H1 (cell line): Measurements from ENCODE around the gene ARMC9. TPM values are rescaled to one million over a fixed set of nuclear protein-coding genes. Genes with fewer than 3 reads are reported as not detected.

Experiments used
- CTCF ChIA-PET: fragments of 300-600 bp; sonication (Branson Sonifier 250); formaldehyde crosslinking; loops from one replicate; lab custom pipeline; 2021; ENCODE audit not compliant: partially characterized antibody; lab: Charles Lee
- POLR2A ChIA-PET: fragments of 300-600 bp; sonication (Branson Sonifier 250); formaldehyde crosslinking; loops from one replicate; lab custom pipeline; 2021; ENCODE audit warnings: inconsistent platforms; ENCODE audit not compliant: partially characterized antibody; lab: Charles Lee
- DNase-seq, 2 experiments: peaks; one replicate each; pipeline versions ENCODE4 v3.0.0 to v3.0.0-alpha.2; 2010 to 2022; ENCODE audit warnings: low spot score in 2 of 2, low read depth in 1 of 2, mixed read lengths in 1 of 2
- FAIRE-seq: peaks from 2 replicates; lab custom pipeline; 2011; peaks lifted over from hg19 to GRCh38; lab: Jason Lieb, UNC
- H2AFZ ChIP-seq: 2 replicates; pipeline ENCODE4 v1.8.1; 2012; ENCODE audit warnings: low read length, inconsistent platforms
- H2AK5ac ChIP-seq: 2 replicates; pipeline ENCODE4 v1.6.1; 2013; ENCODE audit warnings: low read depth, low read length
- H2BK120ac ChIP-seq: replicated peaks from 2 replicates; pipeline ENCODE3; 2013; ENCODE audit warnings: low read depth, low read length, inconsistent platforms
- H2BK12ac ChIP-seq: 2 replicates; pipeline ENCODE4 v1.6.1; 2013; ENCODE audit warnings: low read depth, low read length
- H2BK15ac ChIP-seq: 2 replicates; pipeline ENCODE4 v1.6.1; 2013; ENCODE audit warnings: low read length
- H2BK20ac ChIP-seq: 2 replicates; pipeline ENCODE4 v1.6.1; 2013; ENCODE audit warnings: low read length
- H2BK5ac ChIP-seq: 2 replicates; pipeline ENCODE4 v1.6.1; 2013; ENCODE audit warnings: low read depth, low read length
- H3K14ac ChIP-seq: 2 replicates; pipeline ENCODE4 v1.6.1; 2013; ENCODE audit warnings: inconsistent platforms; ENCODE audit not compliant: insufficient read length
- H3K18ac ChIP-seq: 2 replicates; pipeline ENCODE4 v1.6.1; 2013; ENCODE audit warnings: low read length; ENCODE audit errors: extremely low read depth
- H3K23ac ChIP-seq: 2 replicates; pipeline ENCODE4 v1.6.1; 2013; ENCODE audit warnings: inconsistent platforms; ENCODE audit not compliant: insufficient read length
- H3K23me2 ChIP-seq: 2 replicates; pipeline ENCODE4 v1.6.1; 2013; ENCODE audit warnings: low read depth, low read length
- H3K27ac ChIP-seq: 2 replicates; pipeline ENCODE4 v1.6.1; 2011; ENCODE audit warnings: low read depth, low read length, inconsistent platforms
- H3K27me3 ChIP-seq, 4 experiments: replicated peaks in 1 of 4; 1 replicate in 1 of 4; 2 replicates in 3 of 4; pipeline versions ENCODE4 v1.6.1 to v1.8.1; 2011 to 2013; ENCODE audit warnings: low read length in 3 of 4, mild to moderate bottlenecking in 3 of 4, inconsistent platforms in 2 of 4, mixed read lengths in 2 of 4, moderate library complexity in 1 of 4; ENCODE audit not compliant: control insufficient read depth in 3 of 4, insufficient read depth in 3 of 4; ENCODE audit errors: extremely low read depth in 1 of 4
- H3K36me3 ChIP-seq, 4 experiments: 2 replicates each; pipeline versions ENCODE4 v1.6.1 to v1.8.1; 2011 to 2013; ENCODE audit warnings: mild to moderate bottlenecking in 4 of 4, low read length in 3 of 4, moderate library complexity in 2 of 4, control low read depth in 1 of 4, inconsistent platforms in 1 of 4; ENCODE audit not compliant: insufficient read depth in 4 of 4, control insufficient read depth in 2 of 4
- H3K4ac ChIP-seq: replicated peaks from 2 replicates; pipeline ENCODE3; 2013; ENCODE audit warnings: low read length, low read depth, mixed read lengths, inconsistent platforms; ENCODE audit not compliant: insufficient read length
- H3K4me1 ChIP-seq, 4 experiments: replicated peaks in 1 of 4; 1 replicate in 1 of 4; 2 replicates in 3 of 4; pipeline versions ENCODE4 v1.6.1 to v1.8.1; 2011 to 2013; ENCODE audit warnings: low read length in 3 of 4, inconsistent platforms in 2 of 4, mixed read lengths in 1 of 4; ENCODE audit not compliant: insufficient read depth in 4 of 4, control insufficient read depth in 3 of 4
- H3K4me2 ChIP-seq, 2 experiments: 2 replicates each; pipeline versions ENCODE4 v1.6.1 to v1.8.1; 2011 to 2013; ENCODE audit warnings: low read depth in 2 of 2, low read length in 2 of 2, control low read depth in 1 of 2, inconsistent platforms in 1 of 2, mild to moderate bottlenecking in 1 of 2; ENCODE audit not compliant: insufficient read depth in 1 of 2
- H3K4me3 ChIP-seq, 4 experiments: fragments of 200-600, 300-600 bp in 1 of 4; sonication (generic), shearing (Covaris generic), sonication (Bioruptor Twin) in 1 of 4; 2 replicates each; pipeline versions ENCODE4 v1.5.1 to v1.8.1; 2011 to 2016; ENCODE audit warnings: low read length in 4 of 4, low read depth in 3 of 4, control low read depth in 2 of 4, inconsistent platforms in 2 of 4, mild to moderate bottlenecking in 2 of 4, mixed read lengths in 1 of 4, moderate library complexity in 1 of 4; ENCODE audit not compliant: insufficient read depth in 2 of 4; ENCODE audit errors: extremely low read depth in 1 of 4
- H3K56ac ChIP-seq: replicated peaks from 2 replicates; pipeline ENCODE3; 2013; ENCODE audit warnings: low read depth, mild to moderate bottlenecking, mixed read lengths, low read length, inconsistent platforms; ENCODE audit not compliant: insufficient read length
- H3K79me1 ChIP-seq: 2 replicates; pipeline ENCODE4 v1.6.1; 2013; ENCODE audit warnings: low read depth, low read length, control low read depth
- H3K79me2 ChIP-seq, 2 experiments: 2 replicates each; pipeline versions ENCODE4 v1.6.1 to v1.8.1; 2012 to 2013; ENCODE audit warnings: low read length in 2 of 2, mild to moderate bottlenecking in 2 of 2, inconsistent platforms in 1 of 2; ENCODE audit not compliant: insufficient read depth in 2 of 2, control insufficient read depth in 1 of 2
- H3K9ac ChIP-seq, 4 experiments: replicated peaks in 1 of 4; 1 replicate in 1 of 4; 2 replicates in 3 of 4; pipeline versions ENCODE4 v1.6.1 to v1.8.1; 2011 to 2013; ENCODE audit warnings: low read depth in 3 of 4, low read length in 3 of 4, control low read depth in 2 of 4, mild to moderate bottlenecking in 2 of 4, moderate library complexity in 2 of 4, inconsistent platforms in 1 of 4; ENCODE audit errors: extremely low read depth in 1 of 4
- H3K9me3 ChIP-seq, 2 experiments: 2 replicates each; pipeline versions ENCODE4 v1.6.1 to v1.8.1; 2012 to 2013; ENCODE audit warnings: mild to moderate bottlenecking in 2 of 2, moderate library complexity in 2 of 2, control low read depth in 1 of 2, inconsistent platforms in 1 of 2, low read depth in 1 of 2, low read length in 1 of 2, mixed read lengths in 1 of 2; ENCODE audit not compliant: insufficient read depth in 2 of 2
- H4K20me1 ChIP-seq, 2 experiments: replicated peaks in 1 of 2; 2 replicates each; pipeline versions ENCODE3 to v1.8.1; 2011 to 2013; ENCODE audit warnings: inconsistent platforms in 2 of 2, low read length in 2 of 2, mild to moderate bottlenecking in 1 of 2; ENCODE audit not compliant: insufficient read depth in 2 of 2, control insufficient read depth in 1 of 2
- H4K5ac ChIP-seq: 2 replicates; pipeline ENCODE4 v1.6.1; 2013; ENCODE audit warnings: low read length, low read depth, mixed read lengths, inconsistent platforms; ENCODE audit not compliant: insufficient read length
- H4K8ac ChIP-seq: 2 replicates; pipeline ENCODE4 v1.8.0; 2013; ENCODE audit warnings: mild to moderate bottlenecking, moderate library complexity, low read length, inconsistent platforms; ENCODE audit not compliant: insufficient read depth; ENCODE audit errors: extremely low read depth
- H4K91ac ChIP-seq: replicated peaks from 2 replicates; pipeline ENCODE3; 2013; ENCODE audit warnings: low read length, mixed read lengths, inconsistent platforms; ENCODE audit not compliant: insufficient read length
- CHD1 ChIP-seq: IDR thresholded peaks from 2 replicates; pipeline ENCODE4 v1.6.1; 2012; ENCODE audit warnings: low read depth, low read length, improper control_type of control experiment
- CHD2 ChIP-seq: IDR thresholded peaks from 2 replicates; pipeline ENCODE4 v1.6.1; 2012; ENCODE audit warnings: low read length, improper control_type of control experiment
- SIRT6 ChIP-seq: IDR thresholded peaks from one replicate; pipeline ENCODE4 v1.7.1; 2012; ENCODE audit warnings: low read length, inconsistent platforms
- WGBS, 2 experiments: shearing (Covaris generic) in 1 of 2; methylation state at CpG; one replicate each; pipeline versions ENCODE4 v1.1.6 to v1.1.7; 2013 to 2015; ENCODE audit warnings: low lambda C conversion rate in 2 of 2, mixed read lengths in 2 of 2, inconsistent platforms in 1 of 2, low coverage in 1 of 2, missing lambda C conversion rate in 1 of 2; ENCODE audit not compliant: insufficient replicate concordance in 2 of 2, insufficient coverage in 1 of 2, insufficient read length in 1 of 2; ENCODE audit errors: extremely low coverage in 1 of 2, missing lambda C conversion rate in 1 of 2; 5-methylcytosine and 5-hydroxymethylcytosine counted together
- polyA plus RNA-seq, 7 experiments: library from polyadenylated mRNA; depleted of rRNA in 3 of 7; stranded (reverse) in 5 of 7; unstranded in 2 of 7; fragments of >200 nt in 5 of 7; fragments of 200-250 nt in 2 of 7; gene quantifications; 1 replicate in 5 of 7; 2 replicates in 1 of 7; 4 replicates in 1 of 7; pipeline versions ENCODE4 v1.2.1 to v1.2.3, GENCODE V29; 2011 to 2013; ENCODE audit warnings: missing spikeins in 2 of 7, mixed read lengths in 2 of 7
- total RNA-seq: library from RNA; stranded (reverse); fragmentation: NEBNext Ultra II Directional; extraction: Animal tissue kit (Norgen Biotek cat#: 25700); gene quantifications from 2 replicates; pipeline ENCODE4 v1.2.1, GENCODE V29; 2021

The ARMC9 gene
- total and polyA plus RNA-seq, 2 of the 8 experiments (the other 6 are each of a cell fraction or from before 2014, with no cell fraction given): 23.2 to 36.1 TPM

DNA sequence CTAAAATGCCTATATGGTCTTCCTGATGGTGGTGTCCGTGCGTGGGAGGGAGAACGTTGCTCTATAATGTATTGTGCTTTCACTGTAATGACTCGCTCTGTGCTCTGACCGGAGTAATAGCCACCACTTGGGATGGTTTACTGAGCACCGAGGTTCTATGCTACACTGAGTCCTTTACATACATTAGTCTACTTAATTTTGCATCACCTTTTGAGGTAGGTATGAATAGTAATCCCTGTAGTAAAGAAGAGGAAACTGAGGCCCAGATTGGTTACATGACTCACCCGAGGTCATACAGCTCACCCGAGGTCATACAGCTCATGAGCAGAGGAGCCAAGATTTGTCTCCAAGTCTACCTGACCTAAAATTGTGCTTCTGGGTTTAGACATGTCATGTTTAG is 79.5 kb downstream of the ARMC9 start:
- no peak overlapping the region for H3K4ac ChIP-seq
- no peak for FAIRE-seq
- H3K23me2 ChIP-seq: no peaks in the 10 kb centered on the region

More for the DNA sequence above, 79.5 kb downstream of the ARMC9 start:
- Histone ChIP-seq H3K18ac (no peak overlapping the region), H4K20me1 (no peaks in the 10 kb centered on the region), H3K27me3 (no peaks in the 10 kb centered on the region), H3K79me1 (no peaks in the 10 kb centered on the region), H3K4me3 (no peak overlapping the region), H2AK5ac (no peak overlapping the region), H2BK5ac (no peak overlapping the region), H4K5ac (no peak overlapping the region), H3K9ac (no peak overlapping the region), H3K4me1 (no peaks in the 10 kb centered on the region), H3K9me3 (no peaks in the 10 kb centered on the region), H2BK12ac (no peak overlapping the region), H3K27ac (no peak overlapping the region), H3K36me3 (peaks cover 5 to 21% (median 15%) of the 10 kb centered on the region in 4 experiments; a peak in 6 of 8 replicates), H4K8ac (no peak overlapping the region), H4K91ac (no peak overlapping the region), H3K23ac (no peak overlapping the region), H3K4me2 (no peak overlapping the region), H2BK20ac (no peak overlapping the region), H3K56ac (no peak overlapping the region), H3K79me2 (no peaks in the 10 kb centered on the region), H2AFZ (no peak overlapping the region), H3K14ac (no peak overlapping the region), H2BK120ac (no peak overlapping the region), H2BK15ac (no peak overlapping the region)
- 92% methylated on average over 8 of the region's 8 CpGs; no CpG with 5 or more reads in 1 of the 2 experiments for WGBS, 2 experiments
- no peak for TF ChIP-seq SIRT6
- TF ChIP-seq CHD2: no peak
- TF ChIP-seq CHD1: no peak
- ChIA-PET POLR2A (no interaction called here), CTCF (interaction anchor here (0.8 to 1.6 kb wide), 2 partner anchors 18 to 134 kb away, joined by 3 to 5 read pairs; no protein-coding TSS in a partner anchor)
- DNase-seq: no peak
